Endothelial cell of umbilical vein (primary cell): ENCODE results near the gene KIF23. TPM values are rescaled to one million over a fixed set of nuclear protein-coding genes. Genes with fewer than 3 reads are reported as not detected.

Experiments used
- BruUV-seq: library from RNA; stranded (reverse); fragments of 400-500 nt; replicated peaks from 2 replicates; lab custom pipeline; 2021; lab: Mats Ljungman, UMichigan
- CTCF ChIA-PET: fragments of 300-600, 350-600 bp; sonication (Branson Sonifier 250); formaldehyde crosslinking; loops from one replicate; lab custom pipeline; 2021; ENCODE audit warnings: antibody characterized with exemption, inconsistent platforms; lab: Charles Lee
- POLR2A ChIA-PET: fragments of 300-600, 350-600 bp; sonication (Branson Sonifier 250); formaldehyde crosslinking; loops from one replicate; lab custom pipeline; 2021; ENCODE audit warnings: antibody characterized with exemption, inconsistent platforms; lab: Charles Lee
- DNase-seq: peaks from one replicate; pipeline ENCODE4 v3.0.0-alpha.2; 2011; ENCODE audit warnings: low read depth, low spot score
- FAIRE-seq: peaks from 2 replicates; lab custom pipeline; 2011; peaks lifted over from hg19 to GRCh38; lab: Jason Lieb, UNC
- H2AFZ ChIP-seq: 2 replicates; pipeline ENCODE4 v1.6.0; 2012; ENCODE audit warnings: low read depth, low read length, control low read depth, inconsistent platforms
- H3K27ac ChIP-seq: 2 replicates; pipeline ENCODE4 v1.5.1; 2011; ENCODE audit warnings: low read depth, mild to moderate bottlenecking, control low read depth, low read length, moderate library complexity; ENCODE audit not compliant: insufficient read depth
- H3K27me3 ChIP-seq, 2 experiments: 2 replicates each; pipeline versions ENCODE4 v1.6.0 to v1.6.1; 2011; ENCODE audit warnings: low read length in 2 of 2, mixed read lengths in 1 of 2; ENCODE audit not compliant: control insufficient read depth in 2 of 2, insufficient read depth in 2 of 2
- H3K36me3 ChIP-seq, 2 experiments: 2 replicates in 1 of 2; 3 replicates in 1 of 2; pipeline ENCODE4 v1.5.1; 2011; ENCODE audit warnings: low read length in 2 of 2, mild to moderate bottlenecking in 1 of 2, moderate library complexity in 1 of 2; ENCODE audit not compliant: control insufficient read depth in 2 of 2, insufficient read depth in 2 of 2; ENCODE audit errors: extremely low read depth in 1 of 2
- H3K4me1 ChIP-seq: 3 replicates; pipeline ENCODE4 v1.5.1; 2011; ENCODE audit warnings: mild to moderate bottlenecking, low read length; ENCODE audit not compliant: control insufficient read depth, insufficient read depth; ENCODE audit errors: extremely low read depth
- H3K4me2 ChIP-seq: 2 replicates; pipeline ENCODE4 v1.6.1; 2011; ENCODE audit warnings: low read length, control low read depth, mixed read lengths; ENCODE audit not compliant: insufficient read depth
- H3K4me3 ChIP-seq, 3 experiments: fragments of 200-600 bp in 1 of 3; sonication (generic), shearing (Covaris generic) in 1 of 3; replicated peaks in 1 of 3; 2 replicates each; pipeline ENCODE4 v1.5.1; 2011 to 2016; ENCODE audit warnings: control low read depth in 3 of 3, low read length in 3 of 3, mild to moderate bottlenecking in 2 of 3, inconsistent platforms in 1 of 3, low read depth in 1 of 3, moderate library complexity in 1 of 3; ENCODE audit not compliant: insufficient read depth in 1 of 3
- H3K79me2 ChIP-seq: 2 replicates; pipeline ENCODE4 v1.6.0; 2012; ENCODE audit warnings: low read length, inconsistent platforms; ENCODE audit not compliant: control insufficient read depth, insufficient read depth
- H3K9ac ChIP-seq: replicated peaks from 2 replicates; pipeline ENCODE3; 2011; ENCODE audit warnings: low read length, control low read depth; ENCODE audit not compliant: insufficient read depth; ENCODE audit errors: extremely low read depth
- H3K9me1 ChIP-seq: replicated peaks from 3 replicates; pipeline ENCODE4 v1.6.0; 2011; ENCODE audit warnings: mild to moderate bottlenecking, low read length; ENCODE audit not compliant: control insufficient read depth, insufficient read depth; ENCODE audit errors: extremely low read depth
- H3K9me3 ChIP-seq: replicated peaks from 2 replicates; pipeline ENCODE4 v1.5.1; 2012; ENCODE audit warnings: low read length, inconsistent platforms; ENCODE audit not compliant: control insufficient read depth, insufficient read depth
- H4K20me1 ChIP-seq: replicated peaks from 2 replicates; pipeline ENCODE3; 2011; ENCODE audit warnings: mild to moderate bottlenecking, low read length; ENCODE audit not compliant: control insufficient read depth, insufficient read depth; ENCODE audit errors: extremely low read depth
- CTCF ChIP-seq, 2 donors: IDR thresholded peaks; 1 replicate in 1 of 2; 2 replicates in 1 of 2; pipeline ENCODE4 v1.5.1; 2011; ENCODE audit warnings: low read length in 2 of 2, mild to moderate bottlenecking in 2 of 2, moderate library complexity in 2 of 2, control low read depth in 1 of 2, inconsistent platforms in 1 of 2, low read depth in 1 of 2; ENCODE audit not compliant: insufficient read depth in 1 of 2; ENCODE audit errors: extremely low read depth in 1 of 2
- EZH2 ChIP-seq: IDR thresholded peaks from 2 replicates; pipeline ENCODE4 v1.6.1; 2012; ENCODE audit warnings: borderline replicate concordance, low read depth, mild to moderate bottlenecking, moderate library complexity, low read length, inconsistent platforms; ENCODE audit not compliant: severe bottlenecking
- FOS ChIP-seq: IDR thresholded peaks from 2 replicates; pipeline ENCODE4 v1.6.1; 2011; ENCODE audit warnings: mild to moderate bottlenecking, low read length, moderate library complexity, borderline replicate concordance; ENCODE audit not compliant: insufficient read depth
- GATA2 ChIP-seq: IDR thresholded peaks from 2 replicates; pipeline ENCODE4 v1.7.0; 2011; ENCODE audit warnings: low read depth, mild to moderate bottlenecking, moderate library complexity, mixed read lengths, low read length; ENCODE audit not compliant: insufficient read length, insufficient read depth
- JUN ChIP-seq: IDR thresholded peaks from 2 replicates; pipeline ENCODE4 v1.6.1; 2011; ENCODE audit warnings: borderline replicate concordance, low read depth; ENCODE audit not compliant: insufficient read length, insufficient read depth
- MAX ChIP-seq: IDR thresholded peaks from 2 replicates; pipeline ENCODE4 v1.6.1; 2011; ENCODE audit not compliant: insufficient read depth, insufficient read length
- MYC ChIP-seq: IDR thresholded peaks from one replicate; pipeline ENCODE4 v1.6.1; 2011; ENCODE audit warnings: mild to moderate bottlenecking, low read depth, low read length
- POLR2A ChIP-seq: IDR thresholded peaks from 2 replicates; pipeline ENCODE4 v1.6.1; 2012; ENCODE audit warnings: low read depth, mild to moderate bottlenecking, control low read depth, low read length
- POLR2AphosphoS5 ChIP-seq: IDR thresholded peaks from 2 replicates; pipeline ENCODE4 v1.6.1; 2012; ENCODE audit warnings: low read depth, mild to moderate bottlenecking, control low read depth, low read length, moderate library complexity; ENCODE audit not compliant: insufficient read depth
- dilution Hi-C: fragments of 300-500 bp; cut with MboI; formaldehyde crosslinking; loops from one replicate; pipeline ENCODE4 v1.15.0; 2019; ENCODE audit warnings: low sequenced_read_pairs; ENCODE audit not compliant: extremely low pct_ligation_motif_present
- intact Hi-C: fragments of 100-400 bp; cut with micrococcal nuclease; formaldehyde crosslinking; loops from one replicate; pipeline ENCODE4 v1.10.0; 2022
- polyA plus RNA-seq, 4 experiments: library from polyadenylated mRNA; depleted of rRNA in 3 of 4; stranded (reverse) in 3 of 4; unstranded in 1 of 4; fragments of >200 nt; gene quantifications; 2 replicates each; pipeline versions ENCODE4 v1.2.1 to v1.2.3, GENCODE V29; 2011 to 2012; ENCODE audit warnings: missing spikeins in 1 of 4
- total RNA-seq: library from RNA; stranded (reverse); gene quantifications from 2 replicates; pipeline ENCODE4 v1.2.3, GENCODE V29; 2021

The KIF23 gene
- total and polyA plus RNA-seq, 2 donors (not counting 3 experiments of a cell fraction or from before 2014, with no cell fraction given) = 25.4 to 64.7 TPM

- H3K4me2 ChIP-seq = no peak overlapping the region
- FAIRE-seq (no peak), DNase-seq (no peak)
- no peaks in the 10 kb centered on the region for H4K20me1 ChIP-seq
- no peaks in the 10 kb centered on the region for H3K27me3 ChIP-seq
- intact Hi-C loops = no loop called here
- no peaks in the 10 kb centered on the region for H3K9me1 ChIP-seq
- no peaks in the 10 kb centered on the region for H3K79me2 ChIP-seq
- no peaks in the 10 kb centered on the region for H3K9me3 ChIP-seq
- POLR2A ChIA-PET = no interaction called here
- no peaks in the 10 kb centered on the region for H3K4me1 ChIP-seq
- H3K4me3 ChIP-seq = no peak overlapping the region
- H3K9ac ChIP-seq = no peak overlapping the region
- CTCF ChIA-PET = no interaction called here
- no peaks in the 10 kb centered on the region for H3K36me3 ChIP-seq
- no peak overlapping the region for H3K27ac ChIP-seq
- no peak for TF ChIP-seq EZH2
- TF ChIP-seq MYC = no peak
- TF ChIP-seq GATA2 = no peak
- TF ChIP-seq JUN = no peak
- TF ChIP-seq CTCF (IDR thresholded peaks at IDR 0.05; ENCODE audit: extremely low read depth in 1 of 2, insufficient read depth in 1 of 2, low read depth in 1 of 2, low read length in 2 of 2) = no peak
- no peak for TF ChIP-seq POLR2AphosphoS5
- TF ChIP-seq FOS = no peak
- no peak for TF ChIP-seq MAX
- no peak for TF ChIP-seq POLR2A
- no TSS peak for BruUV-seq
- H2AFZ ChIP-seq = no peak overlapping the region
- dilution Hi-C loops = no loop called here
Observed at GRCh38 chr15:69388260-69388705, 25.9 kb upstream of the KIF23 start.
